HG03097 (cell line): ENCODE measurements around the gene MTHFR.

Experiments
- ATAC-seq: cut with Tn5 transposase; IDR thresholded peaks from one replicate; pipeline ENCODE4 v1.9.1; 2021; ENCODE audit not compliant: unreplicated experiment, low FRiP score

The MTHFR gene

DNA sequence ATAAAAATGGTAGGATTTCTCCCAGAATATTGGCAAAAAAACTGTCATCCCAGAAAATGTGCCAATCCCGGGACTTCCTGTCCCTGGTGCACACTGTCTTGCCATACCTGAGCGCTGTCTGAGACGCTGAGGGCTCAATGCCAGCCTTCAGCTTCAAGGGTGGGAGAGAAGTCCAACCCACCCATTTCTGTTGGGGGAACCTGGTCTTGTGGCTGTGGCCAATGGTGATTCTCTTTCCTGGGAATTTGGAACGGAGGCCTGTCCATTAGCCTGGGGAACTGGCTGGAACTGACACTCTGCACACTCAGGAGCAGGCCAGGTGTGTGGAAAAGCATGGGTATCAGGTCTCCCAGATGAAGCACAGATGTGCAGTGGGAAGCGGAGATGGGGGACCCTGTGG, 6.7 kb downstream of the MTHFR start:
- no peak for ATAC-seq

DNA sequence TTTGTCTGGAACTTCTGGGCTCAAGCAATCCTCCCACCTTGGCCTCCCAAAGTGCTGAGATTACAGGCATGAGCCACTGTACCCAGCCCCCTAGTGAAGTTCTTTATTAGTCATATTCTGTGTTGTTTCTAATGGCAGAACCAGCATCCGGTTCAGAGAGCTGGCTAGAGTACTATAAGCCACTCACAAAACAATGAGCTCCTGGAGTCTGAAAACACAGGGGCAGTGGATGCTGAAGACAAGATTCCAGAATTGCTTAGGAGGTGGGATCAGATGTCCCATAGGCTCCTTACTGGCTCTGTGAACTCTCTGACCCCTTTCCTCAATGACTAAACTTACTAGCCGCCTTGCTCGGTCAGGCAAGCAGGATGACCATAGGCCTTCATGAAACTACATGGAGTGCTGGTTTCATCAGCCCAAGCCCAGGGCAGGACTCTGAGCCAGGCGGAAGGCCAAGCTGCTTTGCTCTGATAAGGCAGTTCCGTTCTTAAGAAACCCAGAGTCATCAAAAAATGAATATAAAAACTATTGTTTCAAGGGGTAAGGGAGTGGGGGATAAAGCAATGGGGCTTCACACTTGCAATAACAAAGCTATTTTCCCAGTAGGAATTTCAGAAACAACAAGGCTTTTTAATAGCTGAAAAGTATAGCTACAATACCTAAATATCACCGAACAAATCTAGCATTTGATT, 8.1 kb downstream of the MTHFR start:
- no peak for ATAC-seq

DNA sequence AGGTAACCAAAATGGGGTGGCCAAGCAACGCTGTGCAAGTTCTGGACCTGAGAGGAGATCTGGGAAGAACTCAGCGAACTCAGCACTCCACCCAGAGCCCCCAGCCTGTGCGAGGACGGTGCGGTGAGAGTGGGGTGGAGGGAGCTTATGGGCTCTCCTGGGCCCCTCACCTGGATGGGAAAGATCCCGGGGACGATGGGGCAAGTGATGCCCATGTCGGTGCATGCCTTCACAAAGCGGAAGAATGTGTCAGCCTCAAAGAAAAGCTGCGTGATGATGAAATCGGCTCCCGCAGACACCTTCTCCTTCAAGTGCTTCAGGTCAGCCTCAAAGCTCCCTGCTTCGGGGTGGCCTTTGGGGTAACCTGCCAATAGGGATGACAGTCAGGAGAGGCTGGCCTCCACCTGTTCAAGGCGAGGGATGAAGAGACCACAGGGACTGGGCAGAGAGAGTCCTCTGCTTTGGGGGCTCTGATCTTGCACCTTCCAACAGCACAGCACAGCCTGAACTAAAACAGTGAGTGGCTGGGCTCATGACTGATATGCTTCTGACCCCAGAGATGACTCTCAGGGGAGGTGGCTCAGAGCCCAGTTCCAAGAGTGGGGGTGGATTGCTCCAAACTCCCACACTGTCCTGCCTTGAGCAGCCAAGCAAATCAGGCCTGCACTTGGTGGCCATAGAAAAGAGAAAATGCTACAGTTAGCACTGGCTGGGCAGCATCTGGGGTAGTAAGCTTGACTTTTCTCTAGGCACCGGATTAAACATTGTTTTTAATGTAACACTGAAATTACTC, 9.5 kb downstream of the MTHFR start:
- ATAC-seq, result no peak

DNA sequence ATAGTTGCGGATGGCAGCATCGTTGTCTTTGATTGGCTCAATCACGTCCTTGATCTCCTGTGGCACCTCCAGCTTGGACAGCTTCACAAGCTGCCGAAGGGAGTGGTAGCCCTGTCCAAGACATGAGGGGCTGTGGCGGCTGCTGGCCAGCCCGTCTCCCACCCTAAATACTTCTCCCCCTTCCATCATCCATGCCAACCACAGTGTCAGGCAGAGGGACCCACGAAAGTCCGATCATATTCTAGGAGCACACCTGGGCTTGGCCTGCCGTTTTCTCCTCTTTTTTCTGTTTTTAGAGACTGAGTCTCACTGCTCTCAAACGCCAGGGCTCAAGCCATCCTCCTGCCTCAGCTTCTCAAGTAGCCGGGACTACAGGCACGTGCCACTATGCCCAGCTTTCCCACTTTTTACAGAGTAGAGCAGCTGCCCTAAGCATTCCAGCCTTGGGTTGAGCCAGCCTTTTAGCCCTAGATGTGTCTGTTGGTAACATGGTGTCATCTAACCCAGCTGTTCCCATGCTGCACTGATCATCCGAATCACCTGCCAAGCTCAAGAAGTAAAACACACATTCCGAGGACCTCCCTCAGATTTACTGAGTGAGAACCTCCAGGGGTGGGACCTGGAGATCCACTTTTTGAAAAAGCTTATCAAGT, 10.4 kb downstream of the MTHFR start:
- ATAC-seq, result no peak

DNA sequence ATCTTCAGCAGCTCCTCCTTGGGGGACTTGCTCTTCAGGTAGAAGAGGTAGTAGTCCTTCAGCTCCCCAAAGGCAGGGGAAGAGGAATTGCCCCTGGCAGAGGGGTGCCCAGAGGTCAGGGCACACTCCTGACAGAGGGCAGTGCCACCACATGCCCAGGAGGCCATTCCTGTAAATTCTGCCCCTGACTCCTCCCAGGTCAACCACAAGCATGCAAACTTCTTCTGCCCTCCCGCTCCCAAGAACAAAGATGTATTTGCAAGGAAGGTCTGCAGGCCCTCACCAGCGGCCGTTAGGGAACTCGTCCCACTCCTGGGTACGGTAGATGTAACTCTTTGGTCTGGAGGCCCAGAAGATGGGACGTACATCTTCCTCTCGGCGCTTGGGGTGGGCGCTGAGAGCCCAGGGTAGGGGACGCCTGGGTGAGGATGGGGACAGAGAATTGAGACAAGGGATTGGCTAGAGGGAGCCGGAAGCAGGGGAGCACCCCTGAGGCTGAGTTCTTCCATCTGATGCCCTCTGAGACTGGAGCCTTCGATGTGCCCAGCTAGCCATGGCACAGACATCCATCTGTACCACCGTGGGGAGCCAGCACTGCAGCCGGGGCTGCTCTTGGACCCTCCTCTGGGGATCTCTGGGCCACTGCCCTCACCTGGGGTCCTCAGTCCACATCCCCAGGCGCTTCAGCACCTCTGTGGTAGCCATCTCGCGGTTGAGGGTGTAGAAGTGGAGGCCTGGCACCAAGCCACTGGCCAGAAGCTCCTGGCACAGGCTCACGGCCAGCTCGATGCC, 11.1 kb downstream of the MTHFR start:
- ATAC-seq, result no peak

DNA sequence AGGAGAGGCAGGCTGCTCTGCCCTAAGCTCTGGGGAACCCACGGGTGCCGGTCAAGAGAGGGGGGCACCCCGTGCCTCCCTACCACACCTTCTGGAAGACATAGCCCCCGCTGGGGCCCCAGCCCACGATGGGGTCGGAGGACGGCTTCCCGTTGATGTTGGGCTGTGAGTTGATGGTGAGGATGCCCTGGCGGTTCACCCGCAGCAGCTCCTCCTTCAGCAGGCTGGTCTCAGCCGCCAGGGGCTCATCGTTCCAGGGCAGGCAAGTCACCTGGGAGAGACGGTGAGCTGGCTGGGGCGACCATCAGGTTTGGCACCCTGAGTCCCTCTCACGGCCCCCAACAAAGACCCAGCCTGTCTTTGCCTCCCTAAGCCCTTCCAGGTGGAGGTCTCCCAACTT, 11.9 kb downstream of the MTHFR start:
- no peak for ATAC-seq

DNA sequence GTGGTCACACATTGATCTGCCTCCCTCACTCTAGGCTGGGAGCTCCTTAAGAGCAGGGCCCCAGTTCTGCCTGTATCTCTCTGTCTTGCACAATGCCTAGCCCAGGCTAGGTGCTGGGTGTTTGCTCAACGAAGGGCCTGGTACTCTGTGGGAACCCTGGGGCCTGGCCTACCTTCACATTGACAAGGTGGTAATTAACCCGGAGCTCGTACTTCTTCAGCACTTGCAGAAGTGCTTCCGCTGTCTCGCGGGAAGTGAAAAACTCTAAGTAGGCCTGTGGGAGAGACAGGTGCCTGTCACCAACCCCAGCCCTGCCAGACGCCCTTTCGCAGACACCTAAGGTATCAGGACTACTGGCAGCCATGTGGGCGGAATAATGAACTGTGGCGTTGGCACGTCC, 13.7 kb downstream of the MTHFR start:
- ATAC-seq, result no peak

DNA sequence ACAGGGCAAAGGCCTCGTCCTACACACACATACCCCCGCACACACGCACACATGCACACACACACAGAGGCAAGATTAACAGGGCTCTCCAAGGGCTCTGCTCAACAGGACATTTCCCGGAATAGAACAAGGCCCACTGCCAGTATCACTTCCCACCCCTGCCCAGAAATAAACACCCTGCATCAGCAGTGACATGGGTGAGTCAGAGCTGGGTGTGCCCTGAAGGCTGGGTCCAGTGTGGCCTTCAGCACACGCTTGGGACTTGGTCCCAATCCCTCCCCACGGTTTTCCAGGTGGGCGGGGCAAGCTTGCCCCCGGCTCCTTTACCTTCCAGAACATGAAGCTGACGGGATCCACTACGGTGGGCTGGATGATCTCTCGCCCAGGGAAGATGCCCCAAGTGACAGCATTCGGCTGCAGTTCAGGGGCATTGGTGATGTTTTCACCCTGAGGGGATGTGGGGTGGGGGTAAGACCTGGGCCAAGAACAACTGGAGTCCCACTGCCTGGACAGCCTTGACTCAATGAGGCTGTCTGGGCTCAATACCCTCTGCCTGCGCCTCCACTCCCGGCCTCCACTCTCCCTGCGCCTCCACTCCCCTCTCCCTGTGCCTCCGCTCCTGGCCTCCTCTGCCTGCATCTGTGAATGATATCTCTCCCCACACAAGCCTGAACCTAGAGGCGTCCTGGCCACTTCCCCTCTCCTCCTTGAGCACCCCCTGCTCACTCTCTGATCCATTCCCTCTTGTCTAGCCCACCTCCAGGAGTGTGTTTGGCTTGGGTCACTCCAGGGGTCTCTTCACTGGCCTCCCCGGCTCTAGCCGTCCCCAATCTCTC, 14.7 kb downstream of the MTHFR start:
- ATAC-seq, result no peak

DNA sequence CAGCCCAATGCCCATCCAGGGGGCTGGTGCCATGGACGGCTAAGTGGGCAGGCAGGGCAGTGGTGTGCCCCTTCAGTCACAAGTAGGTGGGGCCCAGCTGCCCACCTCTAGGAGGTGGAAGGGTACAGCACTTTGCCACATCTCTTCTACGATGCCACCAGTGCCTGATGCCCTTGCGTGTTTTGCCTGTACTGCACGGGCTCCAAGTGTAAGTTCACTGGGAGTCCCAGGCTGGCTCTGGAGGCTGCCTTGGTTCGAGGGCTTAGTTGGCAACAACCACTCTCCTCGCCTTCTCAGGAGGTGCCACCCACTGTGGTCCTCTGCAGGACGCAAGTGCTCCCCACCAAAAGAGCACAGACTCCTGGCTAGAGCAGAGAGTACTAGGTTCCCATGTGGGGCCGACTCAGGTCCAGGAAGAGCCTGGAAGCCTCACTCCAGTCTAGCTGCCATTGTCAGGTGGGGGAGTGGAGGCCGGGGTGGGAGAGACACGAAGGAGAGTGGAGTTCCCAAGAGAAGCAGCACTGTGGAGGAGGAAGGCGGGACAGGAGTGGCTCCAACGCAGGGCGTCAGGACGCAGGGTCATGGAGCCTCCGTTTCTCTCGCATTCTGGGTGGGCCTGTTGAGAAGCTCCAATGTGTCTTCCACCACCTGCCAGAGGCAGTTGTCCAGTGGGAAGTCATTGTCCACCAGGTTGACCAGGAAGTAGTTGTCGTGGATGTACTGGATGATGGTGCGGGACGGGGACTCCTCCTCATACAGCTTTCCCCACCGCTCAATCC, 15.5 kb downstream of the MTHFR start:
- ATAC-seq, result no peak

DNA sequence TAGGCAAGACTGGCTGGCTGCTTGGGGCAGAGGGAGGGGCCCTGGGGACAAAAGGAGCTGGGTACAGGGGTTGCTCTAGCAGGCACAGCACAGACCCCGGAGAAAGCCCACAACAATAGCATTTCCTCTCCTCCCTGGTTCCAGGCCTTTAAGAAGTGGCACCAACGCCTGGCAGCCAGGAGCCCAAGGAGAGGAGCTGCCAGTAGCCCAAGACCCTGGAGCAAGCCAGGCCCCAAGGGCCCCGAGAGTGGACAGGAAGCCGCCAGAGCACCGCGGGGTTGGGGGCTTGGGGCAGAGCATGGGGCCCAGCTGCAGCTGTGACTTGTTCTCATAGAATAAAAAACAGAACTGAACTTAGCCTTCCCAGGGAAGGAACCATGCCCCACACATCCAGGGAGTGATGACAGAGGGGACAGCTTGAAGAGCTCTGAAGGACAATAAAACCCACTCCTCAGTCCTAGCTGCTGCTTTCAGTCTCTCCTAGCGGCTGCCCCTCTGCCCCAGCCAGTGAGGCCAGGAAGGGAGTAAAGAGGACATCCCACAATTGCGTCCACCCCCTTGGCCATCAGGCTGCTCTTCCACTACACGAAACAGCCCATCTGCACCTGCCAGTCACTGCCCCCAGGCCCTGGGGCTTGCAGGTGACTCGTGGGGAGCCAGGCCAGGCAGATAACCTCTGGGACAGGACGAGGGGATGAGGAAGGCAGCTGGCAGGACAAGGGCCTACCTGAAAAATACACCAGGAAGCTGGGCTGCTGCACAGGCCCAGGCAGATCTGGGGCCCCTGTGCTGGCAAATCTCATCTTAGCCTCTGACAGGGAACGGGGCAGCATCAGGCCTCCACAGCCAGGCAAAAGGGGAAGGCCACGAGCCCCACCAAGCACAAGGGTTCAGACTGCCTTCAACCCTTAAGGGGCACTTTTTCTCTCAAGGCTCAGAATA, 16.4 kb downstream of the MTHFR start:
- ATAC-seq, result no peak

DNA sequence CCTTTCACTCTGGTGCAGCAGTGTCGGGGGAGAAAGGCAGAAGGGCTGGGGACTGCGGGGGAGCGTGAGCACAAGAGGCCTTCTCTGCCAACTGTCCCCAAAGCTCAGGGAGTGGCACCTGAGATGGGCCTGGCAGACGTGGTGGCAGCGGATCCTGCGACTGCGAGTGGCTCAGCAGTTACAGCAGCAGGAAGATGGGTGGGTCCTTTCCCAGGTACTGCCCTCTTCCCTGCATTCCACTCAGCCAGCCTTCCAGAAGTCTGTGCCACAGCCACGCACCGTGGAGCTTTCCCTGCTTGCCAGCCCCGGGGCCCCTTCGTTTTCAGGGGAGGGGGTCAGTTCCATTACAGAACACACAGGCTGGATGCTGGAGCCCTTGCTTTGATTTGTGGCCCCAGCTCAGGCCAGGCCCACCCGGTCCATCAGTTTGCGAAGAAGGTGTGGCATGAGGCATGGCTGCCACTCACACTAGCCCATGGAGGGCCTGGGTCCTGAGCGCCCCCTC, 17.2 kb downstream of the MTHFR start:
- no peak for ATAC-seq

DNA sequence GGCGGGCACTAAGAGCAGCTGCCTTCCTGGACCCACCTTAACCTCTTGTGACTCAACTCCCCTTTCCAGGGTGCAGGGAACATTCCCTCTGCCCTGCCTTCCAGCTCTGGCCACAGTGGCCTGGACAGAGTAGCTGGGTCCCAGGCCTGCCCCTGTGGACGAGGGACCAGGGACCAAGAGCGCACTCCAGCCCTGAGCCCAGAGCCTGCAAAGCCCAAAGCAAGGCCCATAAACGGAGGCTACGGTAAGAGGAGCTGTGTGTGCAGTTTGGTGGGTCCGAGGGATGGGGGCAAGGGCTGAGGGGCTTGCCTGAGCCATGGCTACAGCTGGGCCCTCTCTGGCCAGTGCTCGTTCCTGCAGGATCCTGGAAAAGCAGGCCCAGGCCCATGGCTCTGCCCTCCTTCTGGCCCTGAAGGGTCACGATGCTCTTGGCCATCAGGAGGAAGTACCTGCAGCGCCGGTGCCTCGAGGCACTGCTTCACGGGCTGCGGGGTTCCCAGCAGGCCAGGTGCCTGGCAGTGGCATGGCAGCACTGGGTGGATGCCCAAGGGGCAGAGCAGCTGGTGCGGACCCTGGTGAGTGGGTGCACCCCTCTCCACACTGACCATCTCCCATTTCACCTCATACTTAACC, 17.8 kb downstream of the MTHFR start:
- no peak for ATAC-seq

DNA sequence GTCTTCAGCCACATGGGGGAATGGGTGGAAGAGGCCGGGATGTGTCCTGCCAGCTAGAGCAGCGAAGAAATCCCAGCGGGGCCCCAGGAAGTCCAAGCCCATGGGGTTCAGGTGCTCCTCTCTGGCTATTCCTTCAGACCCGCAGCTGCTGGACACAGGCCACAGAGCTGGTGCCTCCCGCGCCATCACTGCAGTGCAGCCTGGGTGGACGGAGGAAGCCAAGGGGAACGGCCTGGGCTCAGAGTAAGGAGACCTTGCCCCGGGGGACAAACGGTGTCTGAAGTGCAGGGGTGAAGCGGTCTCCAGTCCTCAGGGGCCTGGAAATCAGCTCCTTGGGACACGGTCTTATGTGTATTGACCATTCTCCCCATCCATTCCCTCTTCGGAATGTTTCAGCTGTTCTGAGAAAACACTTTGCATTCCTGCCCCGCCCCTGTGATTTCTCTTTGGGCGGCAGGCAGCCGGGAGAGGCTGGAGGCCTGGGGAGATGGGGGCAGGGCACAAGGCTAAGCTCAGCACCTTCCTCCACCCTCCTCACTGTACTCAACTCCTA, 18.4 kb downstream of the MTHFR start:
- no peak for ATAC-seq

DNA sequence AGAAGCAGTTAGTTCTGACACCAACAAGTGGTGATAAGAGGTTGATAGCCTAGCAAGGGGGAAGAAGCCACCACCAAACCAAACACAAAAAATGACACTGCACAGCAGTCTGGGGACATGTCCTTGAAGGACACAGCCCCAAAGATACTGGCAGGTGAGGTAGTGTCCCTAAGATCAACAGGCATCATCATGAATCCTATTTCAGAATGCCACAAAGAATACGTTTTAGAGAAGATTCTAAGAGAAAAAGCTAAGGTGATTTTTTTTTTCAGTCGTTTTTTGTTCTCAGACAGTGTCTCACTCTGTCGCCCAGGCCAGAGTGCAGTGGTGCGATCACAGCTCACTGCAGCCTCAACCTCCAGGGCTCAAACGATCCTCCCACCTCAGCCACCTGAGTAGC, 19.6 kb downstream of the MTHFR start:
- no peak for ATAC-seq

DNA sequence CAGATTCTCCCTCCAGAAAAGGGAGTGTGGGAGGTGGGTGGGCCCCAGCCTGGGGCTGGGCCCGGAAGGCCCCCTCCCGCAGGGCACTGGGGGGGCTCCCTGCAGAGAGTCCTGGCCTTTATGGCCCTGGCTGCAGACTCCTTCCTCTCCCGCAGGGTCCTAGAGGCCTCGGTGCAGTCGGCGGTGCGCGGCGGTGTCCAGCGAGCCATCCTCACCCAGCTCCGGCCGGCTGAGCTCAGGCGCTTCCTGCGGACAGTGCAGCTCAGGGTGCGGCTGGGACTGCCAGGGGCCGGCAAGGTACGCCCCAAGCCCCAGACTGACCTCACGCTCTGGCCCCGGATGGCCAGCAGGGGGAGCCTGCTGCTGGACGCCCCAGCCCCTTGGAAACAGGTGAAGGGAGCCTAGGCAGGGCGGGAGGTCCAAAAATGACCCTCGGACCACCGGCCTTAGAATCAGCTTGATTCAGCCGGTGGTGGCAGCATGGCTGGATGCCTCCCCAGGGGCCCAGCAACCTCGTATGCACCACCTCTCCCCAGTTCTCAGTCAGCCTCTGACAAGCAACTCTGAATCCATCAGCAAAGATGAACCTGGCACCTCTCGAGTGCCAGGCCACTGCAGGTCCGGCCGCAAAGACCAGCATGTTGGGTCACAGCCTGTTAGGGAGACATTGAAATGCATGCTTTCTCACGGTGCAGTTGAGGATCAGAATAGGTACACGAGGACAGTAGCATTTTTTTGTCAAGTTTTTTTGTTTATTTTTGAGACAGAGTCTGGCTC, 20.6 kb downstream of the MTHFR start:
- no peak for ATAC-seq

DNA sequence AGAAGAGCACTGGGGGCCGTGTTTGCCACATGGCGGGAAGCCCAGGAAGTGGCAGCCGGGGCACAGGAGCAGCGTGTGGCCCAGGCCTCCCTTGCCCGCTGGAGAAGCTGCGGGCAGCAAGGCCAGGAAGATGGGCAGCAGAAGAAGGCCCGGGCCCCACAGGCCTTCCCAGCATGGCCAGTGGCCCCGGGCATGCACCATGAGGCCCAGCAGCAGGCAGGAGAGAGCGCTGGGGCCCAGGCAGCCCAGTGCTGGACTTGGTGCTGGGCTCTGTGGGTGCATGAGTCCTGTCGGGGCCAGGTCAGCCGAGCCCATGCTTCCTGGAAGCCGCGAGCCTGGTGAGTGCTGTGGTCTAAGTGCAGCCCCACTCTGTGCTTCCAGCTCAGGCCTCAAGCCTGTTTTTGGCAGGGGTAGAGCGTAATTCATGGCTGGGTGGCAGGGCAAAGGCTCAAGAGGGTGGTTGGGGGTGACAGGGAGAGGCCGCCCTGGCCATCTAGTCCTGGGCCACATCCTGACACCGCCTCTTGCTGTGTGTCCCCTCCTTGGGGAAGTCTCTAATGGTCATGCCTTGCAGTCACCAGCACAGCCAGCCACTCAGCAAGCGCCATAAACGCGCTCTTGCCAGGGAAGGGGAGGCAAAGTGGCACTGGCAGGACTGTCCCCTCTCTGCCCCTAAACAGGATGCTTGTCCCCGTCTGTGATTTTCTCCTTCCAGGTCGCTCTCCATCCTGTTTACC, 21.3 kb downstream of the MTHFR start:
- ATAC-seq, result no peak
